Measurements from ENCODE around the gene SVEP1. TPM values are rescaled to one million over a fixed set of nuclear protein-coding genes. Genes with fewer than 3 reads are reported as not detected.

Gene SVEP1
- total and polyA plus RNA-seq, 9 donors, result 13.7 to 35.3 (median 24.8) TPM

GRCh38 chr9:110580850-110581249 lies 1.3 kb upstream of the SVEP1 start:
- WGBS (ENCODE audit: insufficient coverage), result 71% methylated on average over 2 of the region's 6 CpGs

GRCh38 chr9:110579862-110580219 lies 300 bp upstream of the SVEP1 start:
- peaks cover 15% of the 10 kb centered on the region for H3K27me3 ChIP-seq (ENCODE audit: control insufficient read depth, insufficient read depth, low read length)
- DNase-seq, result peak; percentile 88
- WGBS (ENCODE audit: insufficient coverage), result under 1% methylated on average over 11 of the region's 13 CpGs

More at GRCh38 chr9:110580850-110581249, 1.3 kb upstream of the SVEP1 start:
- H3K9me3 ChIP-seq (replicated peaks; ENCODE audit: control insufficient read depth, low read depth, low read length), result no peaks in the 10 kb centered on the region
- peaks cover 15% of the 10 kb centered on the region for H3K27me3 ChIP-seq (ENCODE audit: control insufficient read depth, insufficient read depth, low read length)
- H3K36me3 ChIP-seq (ENCODE audit: control insufficient read depth, insufficient read depth, low read length), result no peaks in the 10 kb centered on the region
- H3K4me3 ChIP-seq (ENCODE audit: low read length), result no peak overlapping the region
- peaks cover 7% of the 10 kb centered on the region for H3K4me1 ChIP-seq (ENCODE audit: control insufficient read depth, insufficient read depth, low read length)
- no peak overlapping the region for H3K27ac ChIP-seq (ENCODE audit: low read length)
- no peak for DNase-seq

GRCh38 chr9:110578575-110579033 lies 937 bp downstream of the SVEP1 start:
- Histone ChIP-seq H3K9me3 (replicated peaks; ENCODE audit: control insufficient read depth, low read depth, low read length) (no peaks in the 10 kb centered on the region), H3K27ac (ENCODE audit: low read length) (peak overlapping the region; percentile 86), H3K36me3 (ENCODE audit: control insufficient read depth, insufficient read depth, low read length) (no peaks in the 10 kb centered on the region), H3K4me3 (ENCODE audit: low read length) (peak overlapping the region; percentile 60), H3K4me1 (ENCODE audit: control insufficient read depth, insufficient read depth, low read length) (peaks cover 7% of the 10 kb centered on the region), H3K27me3 (ENCODE audit: control insufficient read depth, insufficient read depth, low read length) (peaks cover 15% of the 10 kb centered on the region)
- 1% methylated on average over 14 of the region's 22 CpGs for WGBS (ENCODE audit: insufficient coverage)
- DNase-seq, result peak; percentile 46

More at GRCh38 chr9:110579862-110580219, 300 bp upstream of the SVEP1 start:
- H3K27ac ChIP-seq (ENCODE audit: low read length), result peak overlapping the region; percentile 86
- H3K36me3 ChIP-seq (ENCODE audit: control insufficient read depth, insufficient read depth, low read length), result no peaks in the 10 kb centered on the region
- H3K4me3 ChIP-seq (ENCODE audit: low read length), result peak overlapping the region; percentile 60
- peaks cover 7% of the 10 kb centered on the region for H3K4me1 ChIP-seq (ENCODE audit: control insufficient read depth, insufficient read depth, low read length)
- no peaks in the 10 kb centered on the region for H3K9me3 ChIP-seq (replicated peaks; ENCODE audit: control insufficient read depth, low read depth, low read length)

- peaks cover 7% of the 10 kb centered on the region for H3K4me1 ChIP-seq (ENCODE audit: control insufficient read depth, insufficient read depth, low read length)
- DNase-seq, result no peak
- no peak overlapping the region for H3K4me3 ChIP-seq (ENCODE audit: low read length)
- H3K27ac ChIP-seq (ENCODE audit: low read length), result no peak overlapping the region
- no peaks in the 10 kb centered on the region for H3K9me3 ChIP-seq (replicated peaks; ENCODE audit: control insufficient read depth, low read depth, low read length)
- H3K36me3 ChIP-seq (ENCODE audit: control insufficient read depth, insufficient read depth, low read length), result no peaks in the 10 kb centered on the region
- peaks cover 12% of the 10 kb centered on the region for H3K27me3 ChIP-seq (ENCODE audit: control insufficient read depth, insufficient read depth, low read length)
Observed at GRCh38 chr9:110575945-110576344, 3.6 kb downstream of the SVEP1 start.

- DNase-seq, result peak; percentile 33
- WGBS (ENCODE audit: insufficient coverage), result no CpG with 5 or more reads among the region's 5 CpGs
- no peaks in the 10 kb centered on the region for H3K36me3 ChIP-seq (ENCODE audit: control insufficient read depth, insufficient read depth, low read length)
- H3K4me3 ChIP-seq (ENCODE audit: low read length), result no peak overlapping the region
- peaks cover 12% of the 10 kb centered on the region for H3K27me3 ChIP-seq (ENCODE audit: control insufficient read depth, insufficient read depth, low read length)
- H3K9me3 ChIP-seq (replicated peaks; ENCODE audit: control insufficient read depth, low read depth, low read length), result no peaks in the 10 kb centered on the region
- peaks cover 2% of the 10 kb centered on the region for H3K4me1 ChIP-seq (ENCODE audit: control insufficient read depth, insufficient read depth, low read length)
- H3K27ac ChIP-seq (ENCODE audit: low read length), result no peak overlapping the region
Observed at GRCh38 chr9:110575169-110575568, 4.4 kb downstream of the SVEP1 start.

GRCh38 chr9:110573305-110573704 lies 6.2 kb downstream of the SVEP1 start:
- no peaks in the 10 kb centered on the region for H3K9me3 ChIP-seq (replicated peaks; ENCODE audit: control insufficient read depth, low read depth, low read length)

GRCh38 chr9:110571801-110572483 lies 7.6 kb downstream of the SVEP1 start:
- Histone ChIP-seq H3K36me3 (ENCODE audit: control insufficient read depth, insufficient read depth, low read length) (no peaks in the 10 kb centered on the region), H3K4me3 (ENCODE audit: low read length) (no peak overlapping the region), H3K27me3 (ENCODE audit: control insufficient read depth, insufficient read depth, low read length) (no peaks in the 10 kb centered on the region), H3K9me3 (replicated peaks; ENCODE audit: control insufficient read depth, low read depth, low read length) (no peaks in the 10 kb centered on the region), H3K27ac (ENCODE audit: low read length) (no peak overlapping the region), H3K4me1 (ENCODE audit: control insufficient read depth, insufficient read depth, low read length) (no peaks in the 10 kb centered on the region)
- DNase-seq, result no peak
- no CpG with 5 or more reads among the region's 2 CpGs for WGBS (ENCODE audit: insufficient coverage)

More at GRCh38 chr9:110573305-110573704, 6.2 kb downstream of the SVEP1 start:
- WGBS (ENCODE audit: insufficient coverage), result no CpG with 5 or more reads among the region's 6 CpGs
- no peak overlapping the region for H3K27ac ChIP-seq (ENCODE audit: low read length)
- no peaks in the 10 kb centered on the region for H3K36me3 ChIP-seq (ENCODE audit: control insufficient read depth, insufficient read depth, low read length)
- H3K4me1 ChIP-seq (ENCODE audit: control insufficient read depth, insufficient read depth, low read length), result no peaks in the 10 kb centered on the region
- H3K4me3 ChIP-seq (ENCODE audit: low read length), result no peak overlapping the region
- H3K27me3 ChIP-seq (ENCODE audit: control insufficient read depth, insufficient read depth, low read length), result no peaks in the 10 kb centered on the region
- DNase-seq, result peak; percentile 34

- H3K36me3 ChIP-seq (ENCODE audit: control insufficient read depth, insufficient read depth, low read length), result no peaks in the 10 kb centered on the region
- no peaks in the 10 kb centered on the region for H3K27me3 ChIP-seq (ENCODE audit: control insufficient read depth, insufficient read depth, low read length)
- no CpG with 5 or more reads among the region's 1 CpG for WGBS (ENCODE audit: insufficient coverage)
Observed at GRCh38 chr9:110566156-110566555, 13.4 kb downstream of the SVEP1 start.

GRCh38 chr9:110561826-110562225 lies 17.7 kb downstream of the SVEP1 start:
- no peaks in the 10 kb centered on the region for H3K4me1 ChIP-seq (ENCODE audit: control insufficient read depth, insufficient read depth, low read length)
- H3K4me3 ChIP-seq (ENCODE audit: low read length), result no peak overlapping the region
- no peak overlapping the region for H3K27ac ChIP-seq (ENCODE audit: low read length)
- H3K36me3 ChIP-seq (ENCODE audit: control insufficient read depth, insufficient read depth, low read length), result no peaks in the 10 kb centered on the region
- H3K27me3 ChIP-seq (ENCODE audit: control insufficient read depth, insufficient read depth, low read length), result no peaks in the 10 kb centered on the region
- WGBS (ENCODE audit: insufficient coverage), result no CpG with 5 or more reads among the region's 2 CpGs
- no peaks in the 10 kb centered on the region for H3K9me3 ChIP-seq (replicated peaks; ENCODE audit: control insufficient read depth, low read depth, low read length)
- no peak for DNase-seq

More at GRCh38 chr9:110566156-110566555, 13.4 kb downstream of the SVEP1 start:
- Histone ChIP-seq H3K9me3 (replicated peaks; ENCODE audit: control insufficient read depth, low read depth, low read length) (no peaks in the 10 kb centered on the region), H3K4me1 (ENCODE audit: control insufficient read depth, insufficient read depth, low read length) (no peaks in the 10 kb centered on the region), H3K27ac (ENCODE audit: low read length) (no peak overlapping the region), H3K4me3 (ENCODE audit: low read length) (no peak overlapping the region)
- no peak for DNase-seq

GRCh38 chr9:110559869-110560268 lies 19.7 kb downstream of the SVEP1 start:
- Histone ChIP-seq H3K27me3 (ENCODE audit: control insufficient read depth, insufficient read depth, low read length) (no peaks in the 10 kb centered on the region), H3K36me3 (ENCODE audit: control insufficient read depth, insufficient read depth, low read length) (no peaks in the 10 kb centered on the region), H3K4me3 (ENCODE audit: low read length) (no peak overlapping the region), H3K27ac (ENCODE audit: low read length) (no peak overlapping the region), H3K4me1 (ENCODE audit: control insufficient read depth, insufficient read depth, low read length) (peaks cover 2% of the 10 kb centered on the region), H3K9me3 (replicated peaks; ENCODE audit: control insufficient read depth, low read depth, low read length) (no peaks in the 10 kb centered on the region)
- no peak for DNase-seq
- WGBS (ENCODE audit: insufficient coverage), result no CpG with 5 or more reads among the region's 1 CpG

Measured in muscle of leg (tissue), 11 donors.